C4-2B (cell line): ENCODE data around the gene CARMIL1.

ENCODE experiments used
- H3K27ac ChIP-seq: fragments of 450-650 bp; 2 replicates; pipeline ENCODE4 v1.5.1; 2017
- CTCF ChIP-seq: fragments of 450-650 bp; conservative IDR thresholded peaks from 2 replicates; pipeline ENCODE4 v1.5.1; 2017; ENCODE audit warnings: mild to moderate bottlenecking
- ZFX ChIP-seq: fragments of 450-650 bp; IDR thresholded peaks from 2 replicates; pipeline ENCODE4 v1.6.1; 2017

CARMIL1 gene

GRCh38 chr6:25649611-25650010, 370.4 kb downstream of the CARMIL1 start:
- no peak overlapping the region for H3K27ac ChIP-seq
- TF ChIP-seq CTCF: no peak
- no peak for TF ChIP-seq ZFX

GRCh38 chr6:25652007-25652515, 372.9 kb downstream of the CARMIL1 start, which contains the start of gene SCGN:
Gene SCGN, plus strand, starts transcription at chr6:25652215. Its CDS starts 189 bp downstream, at chr6:25652404.
- TF ChIP-seq ZFX: no peak
- no peak for TF ChIP-seq CTCF
- no peak within 1 kb of the TSS for H3K27ac ChIP-seq

- TF ChIP-seq CTCF: no peak
- no peak for TF ChIP-seq ZFX
- H3K27ac ChIP-seq: peak overlapping the region; percentile 14; the same call in 1 of the 2 replicates
These were observed 376.5 kb downstream of the CARMIL1 start for GRCh38 chr6:25655723-25656122.

- H3K27ac ChIP-seq: peak overlapping the region; percentile 5; the same call in 1 of the 2 replicates
- no peak for TF ChIP-seq CTCF
- no peak for TF ChIP-seq ZFX
These were observed 380.6 kb downstream of the CARMIL1 start for GRCh38 chr6:25659633-25660368.

GRCh38 chr6:25660512-25660911, 381.3 kb downstream of the CARMIL1 start:
- peak overlapping the region; percentile 5; the same call in 1 of the 2 replicates for H3K27ac ChIP-seq
- no peak for TF ChIP-seq ZFX
- TF ChIP-seq CTCF: no peak

GRCh38 chr6:25661129-25661779, 382.1 kb downstream of the CARMIL1 start:
- H3K27ac ChIP-seq: no peak overlapping the region
- TF ChIP-seq CTCF (no peak), ZFX (no peak)

GRCh38 chr6:25665455-25665854, 386.3 kb downstream of the CARMIL1 start:
- TF ChIP-seq CTCF: no peak
- H3K27ac ChIP-seq: no peak overlapping the region
